D721Med (cell line): ENCODE results near the gene VAV1.
"Not testable (repeated sequence)": the region's sequence is repeated elsewhere in the genome, so short reads cannot be mapped to it uniquely, and the experiment has no call there.

ENCODE experiments used
- DNase-seq: peaks from one replicate; pipeline ENCODE4 v3.0.0; 2011; ENCODE audit warnings: low spot score; ENCODE audit not compliant: insufficient read length
- FAIRE-seq: peaks from 2 replicates; lab custom pipeline; 2011; peaks lifted over from hg19 to GRCh38; lab: Jason Lieb, UNC
- CTCF ChIP-seq: IDR thresholded peaks from 2 replicates; pipeline ENCODE4 v1.5.1; 2012; ENCODE audit warnings: mild to moderate bottlenecking, control low read depth; ENCODE audit not compliant: insufficient read depth; ENCODE audit errors: missing control alignments

The VAV1 gene

GRCh38 chr19:6743714-6744380, 28.7 kb upstream of the VAV1 start:
- FAIRE-seq (no peak), DNase-seq (no peak)
- TF ChIP-seq CTCF, result no peak

- TF ChIP-seq CTCF, result no peak
- DNase-seq (no peak), FAIRE-seq (no peak)
Measured at GRCh38 chr19:6744381-6745301, 27.9 kb upstream of the VAV1 start.

GRCh38 chr19:6745965-6746364, 26.5 kb upstream of the VAV1 start:
- no peak for TF ChIP-seq CTCF
- DNase-seq (no peak), FAIRE-seq (no peak)

GRCh38 chr19:6748543-6748942, 24.0 kb upstream of the VAV1 start:
- not testable (repeated sequence) for DNase-seq, FAIRE-seq

- FAIRE-seq (no peak), DNase-seq (no peak)
Measured at GRCh38 chr19:6750062-6750461, 22.4 kb upstream of the VAV1 start.

GRCh38 chr19:6751189-6751588, 21.3 kb upstream of the VAV1 start:
- TF ChIP-seq CTCF, result no peak
- FAIRE-seq (no peak), DNase-seq (no peak)

More at GRCh38 chr19:6750062-6750461, 22.4 kb upstream of the VAV1 start:
- no peak for TF ChIP-seq CTCF

- no peak for FAIRE-seq
- no peak for DNase-seq
- no peak for TF ChIP-seq CTCF
Measured at GRCh38 chr19:6752256-6753177, 20.0 kb upstream of the VAV1 start.
